ENCODE data around the gene CTBP2. TPM values are rescaled to one million over a fixed set of nuclear protein-coding genes. Genes with fewer than 3 reads are reported as not detected.

CTBP2 gene
- total RNA-seq, 2 donors from 2014 or later = 75.3 to 109 TPM

GRCh38 chr10:125107965-125108580, 52.3 kb downstream of the CTBP2 start:
- no peaks in the 10 kb centered on the region for H3K4me1 ChIP-seq (ENCODE audit: control insufficient read depth, insufficient read depth, low read length)
- 95 to 99% methylated on average over 10 of the region's 10 CpGs for WGBS, 2 experiments (ENCODE audit: insufficient coverage in 1 of 2, insufficient read length in 1 of 2)
- DNase-seq = no peak
- no peak for TF ChIP-seq CTCF (conservative IDR thresholded peaks at IDR 0.05)
- H3K27me3 Mint-ChIP-seq (ENCODE audit: insufficient read depth) = no peaks in the 10 kb centered on the region
- H3K9me3 ChIP-seq (ENCODE audit: control insufficient read depth, low read length) = peaks cover 13% of the 10 kb centered on the region
- H3K9me3 Mint-ChIP-seq = peaks cover 15% of the 10 kb centered on the region
- H3K9ac ChIP-seq (ENCODE audit: extremely low read depth, low read length, poor library complexity, severe bottlenecking) = no peak overlapping the region
- peaks cover 54% of the 10 kb centered on the region for H3K36me3 Mint-ChIP-seq (ENCODE audit: low read depth)
- no peaks in the 10 kb centered on the region for H3K27me3 ChIP-seq (ENCODE audit: control insufficient read depth, insufficient read depth, low read length, poor library complexity, severe bottlenecking)
- no peak overlapping the region for H3K4me3 ChIP-seq (ENCODE audit: low read length)
- H3K4me3 Mint-ChIP-seq = no peak overlapping the region
- H3K36me3 ChIP-seq (ENCODE audit: control insufficient read depth, insufficient read depth, low read length) = peaks cover 51% of the 10 kb centered on the region
- no peak overlapping the region for H3K27ac Mint-ChIP-seq
- peaks cover 18% of the 10 kb centered on the region for H3K4me1 Mint-ChIP-seq
- no peak overlapping the region for H3K27ac ChIP-seq (ENCODE audit: low read depth, low read length)

- Histone ChIP-seq H3K9ac (ENCODE audit: extremely low read depth, low read length, poor library complexity, severe bottlenecking) (no peak overlapping the region), H3K36me3 (ENCODE audit: control insufficient read depth, insufficient read depth, low read length) (peaks cover 51% of the 10 kb centered on the region), H3K27ac (ENCODE audit: low read depth, low read length) (no peak overlapping the region), H3K4me3 (ENCODE audit: low read length) (no peak overlapping the region), H3K9me3 (ENCODE audit: control insufficient read depth, low read length) (peaks cover 13% of the 10 kb centered on the region), H3K4me1 (ENCODE audit: control insufficient read depth, insufficient read depth, low read length) (no peaks in the 10 kb centered on the region), H3K27me3 (ENCODE audit: control insufficient read depth, insufficient read depth, low read length, poor library complexity, severe bottlenecking) (no peaks in the 10 kb centered on the region)
- H3K27ac Mint-ChIP-seq = no peak overlapping the region
- no peak overlapping the region for H3K4me3 Mint-ChIP-seq
- DNase-seq = no peak
- H3K36me3 Mint-ChIP-seq (ENCODE audit: low read depth) = peaks cover 57% of the 10 kb centered on the region
- peaks cover 22% of the 10 kb centered on the region for H3K4me1 Mint-ChIP-seq
- H3K27me3 Mint-ChIP-seq (ENCODE audit: insufficient read depth) = no peaks in the 10 kb centered on the region
- 90 to 91% methylated on average over 5 to 10 of the region's 10 CpGs for WGBS, 2 experiments (ENCODE audit: insufficient coverage in 1 of 2, insufficient read length in 1 of 2)
- TF ChIP-seq CTCF (conservative IDR thresholded peaks at IDR 0.05) = no peak
- H3K9me3 Mint-ChIP-seq = peaks cover 15% of the 10 kb centered on the region
Measured at GRCh38 chr10:125107166-125107949, 53.0 kb downstream of the CTBP2 start.

- peaks cover 24% of the 10 kb centered on the region for H3K4me1 Mint-ChIP-seq
- peaks cover 15% of the 10 kb centered on the region for H3K9me3 Mint-ChIP-seq
- H3K9me3 ChIP-seq (ENCODE audit: control insufficient read depth, low read length) = peaks cover 13% of the 10 kb centered on the region
- H3K4me3 ChIP-seq (ENCODE audit: low read length) = no peak overlapping the region
- no peaks in the 10 kb centered on the region for H3K4me1 ChIP-seq (ENCODE audit: control insufficient read depth, insufficient read depth, low read length)
- H3K36me3 Mint-ChIP-seq (ENCODE audit: low read depth) = peaks cover 61% of the 10 kb centered on the region
- no peak overlapping the region for H3K27ac ChIP-seq (ENCODE audit: low read depth, low read length)
- H3K27ac Mint-ChIP-seq = no peak overlapping the region
- no peak overlapping the region for H3K9ac ChIP-seq (ENCODE audit: extremely low read depth, low read length, poor library complexity, severe bottlenecking)
- H3K27me3 Mint-ChIP-seq (ENCODE audit: insufficient read depth) = no peaks in the 10 kb centered on the region
- H3K27me3 ChIP-seq (ENCODE audit: control insufficient read depth, insufficient read depth, low read length, poor library complexity, severe bottlenecking) = no peaks in the 10 kb centered on the region
- no peak for TF ChIP-seq CTCF (conservative IDR thresholded peaks at IDR 0.05)
- no peak for DNase-seq
- WGBS, 2 experiments (ENCODE audit: insufficient coverage in 1 of 2, insufficient read length in 1 of 2) = 95 to 98% methylated on average over 8 to 9 of the region's 9 CpGs
- H3K36me3 ChIP-seq (ENCODE audit: control insufficient read depth, insufficient read depth, low read length) = peaks cover 51% of the 10 kb centered on the region
- H3K4me3 Mint-ChIP-seq = no peak overlapping the region
Measured at GRCh38 chr10:125106586-125106985, 53.8 kb downstream of the CTBP2 start.

Measured in endodermal cell (in vitro differentiated cells).